ENCODE measurements around the gene PRELID2.

DNA sequence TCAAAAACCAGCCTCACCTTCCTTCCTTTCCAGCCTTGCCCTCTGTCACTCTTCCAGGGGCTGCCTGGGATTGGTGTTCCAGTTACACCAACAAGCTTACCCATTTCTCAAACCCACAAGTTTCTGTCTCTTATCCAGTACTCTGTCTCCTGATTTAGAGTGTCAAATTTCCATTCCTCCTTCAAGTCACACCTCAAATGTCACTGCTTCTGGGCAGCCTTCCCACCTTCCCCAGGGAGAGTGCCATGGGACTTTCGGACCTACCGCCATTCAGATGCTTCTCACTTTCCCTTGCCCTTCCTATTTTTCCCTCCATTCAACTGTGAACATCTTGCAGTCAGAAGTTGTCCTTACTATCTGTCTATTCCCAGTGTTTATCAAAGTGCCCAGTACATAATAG is 39.6 kb upstream of the PRELID2 start:
- TF ChIP-seq, protein P1, sequence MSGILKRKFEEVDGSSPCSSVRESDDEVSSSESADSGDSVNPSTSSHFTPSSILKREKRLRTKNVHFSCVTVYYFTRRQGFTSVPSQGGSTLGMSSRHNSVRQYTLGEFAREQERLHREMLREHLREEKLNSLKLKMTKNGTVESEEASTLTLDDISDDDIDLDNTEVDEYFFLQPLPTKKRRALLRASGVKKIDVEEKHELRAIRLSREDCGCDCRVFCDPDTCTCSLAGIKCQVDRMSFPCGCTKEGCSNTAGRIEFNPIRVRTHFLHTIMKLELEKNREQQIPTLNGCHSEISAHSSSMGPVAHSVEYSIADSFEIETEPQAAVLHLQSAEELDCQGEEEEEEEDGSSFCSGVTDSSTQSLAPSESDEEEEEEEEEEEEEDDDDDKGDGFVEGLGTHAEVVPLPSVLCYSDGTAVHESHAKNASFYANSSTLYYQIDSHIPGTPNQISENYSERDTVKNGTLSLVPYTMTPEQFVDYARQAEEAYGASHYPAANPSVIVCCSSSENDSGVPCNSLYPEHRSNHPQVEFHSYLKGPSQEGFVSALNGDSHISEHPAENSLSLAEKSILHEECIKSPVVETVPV (CRISPR knock-in tag; IDR thresholded peaks at IDR 0.05): no peak
- TF ChIP-seq RARB (CRISPR knock-in tag; IDR thresholded peaks at IDR 0.05) (no peak), ZFP30 (CRISPR knock-in tag; IDR thresholded peaks at IDR 0.05) (no peak), GLIS3 (CRISPR knock-in tag; IDR thresholded peaks at IDR 0.05) (no peak), OSR1 (CRISPR knock-in tag; IDR thresholded peaks at IDR 0.05) (no peak), ZNF8 (CRISPR knock-in tag; IDR thresholded peaks at IDR 0.05) (no peak), TOX (CRISPR knock-in tag; IDR thresholded peaks at IDR 0.05; ENCODE audit: borderline replicate concordance) (no peak)
- TF ChIP-seq, protein P2, sequence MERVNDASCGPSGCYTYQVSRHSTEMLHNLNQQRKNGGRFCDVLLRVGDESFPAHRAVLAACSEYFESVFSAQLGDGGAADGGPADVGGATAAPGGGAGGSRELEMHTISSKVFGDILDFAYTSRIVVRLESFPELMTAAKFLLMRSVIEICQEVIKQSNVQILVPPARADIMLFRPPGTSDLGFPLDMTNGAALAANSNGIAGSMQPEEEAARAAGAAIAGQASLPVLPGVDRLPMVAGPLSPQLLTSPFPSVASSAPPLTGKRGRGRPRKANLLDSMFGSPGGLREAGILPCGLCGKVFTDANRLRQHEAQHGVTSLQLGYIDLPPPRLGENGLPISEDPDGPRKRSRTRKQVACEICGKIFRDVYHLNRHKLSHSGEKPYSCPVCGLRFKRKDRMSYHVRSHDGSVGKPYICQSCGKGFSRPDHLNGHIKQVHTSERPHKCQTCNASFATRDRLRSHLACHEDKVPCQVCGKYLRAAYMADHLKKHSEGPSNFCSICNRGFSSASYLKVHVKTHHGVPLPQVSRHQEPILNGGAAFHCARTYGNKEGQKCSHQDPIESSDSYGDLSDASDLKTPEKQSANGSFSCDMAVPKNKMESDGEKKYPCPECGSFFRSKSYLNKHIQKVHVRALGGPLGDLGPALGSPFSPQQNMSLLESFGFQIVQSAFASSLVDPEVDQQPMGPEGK (CRISPR knock-in tag; IDR thresholded peaks at IDR 0.05; ENCODE audit: borderline replicate concordance): no peak
